Measurements from ENCODE around the gene IL11RA.

Gene IL11RA

GRCh38 chr9:34651321-34651720 lies 664 bp upstream of the IL11RA start:
- no peak for DNase-seq (ENCODE audit: insufficient read length, low spot score)
- no peak for FAIRE-seq

- no peak for FAIRE-seq
- no peak for DNase-seq (ENCODE audit: insufficient read length, low spot score)
Observed at GRCh38 chr9:34652602-34653000, 616 bp downstream of the IL11RA start.

GRCh38 chr9:34653151-34654072 lies 1.4 kb downstream of the IL11RA start:
- DNase-seq (ENCODE audit: insufficient read length, low spot score): no peak
- no peak for FAIRE-seq

GRCh38 chr9:34654323-34655051 lies 2.5 kb downstream of the IL11RA start:
- FAIRE-seq (no peak), DNase-seq (ENCODE audit: insufficient read length, low spot score) (no peak)

GRCh38 chr9:34655394-34655793 lies 3.4 kb downstream of the IL11RA start:
- FAIRE-seq: no peak

GRCh38 chr9:34656992-34657391 lies 5.0 kb downstream of the IL11RA start:
- DNase-seq (ENCODE audit: insufficient read length, low spot score) (no peak), FAIRE-seq (no peak)

More at GRCh38 chr9:34655394-34655793, 3.4 kb downstream of the IL11RA start:
- no peak for DNase-seq (ENCODE audit: insufficient read length, low spot score)

GRCh38 chr9:34658461-34658860 lies 6.5 kb downstream of the IL11RA start:
- DNase-seq (ENCODE audit: insufficient read length, low spot score) (no peak), FAIRE-seq (no peak)

GRCh38 chr9:34659592-34660253 lies 7.7 kb downstream of the IL11RA start:
- FAIRE-seq (no peak), DNase-seq (ENCODE audit: insufficient read length, low spot score) (no peak)

GRCh38 chr9:34662526-34663302 lies 10.7 kb downstream of the IL11RA start, which contains the start of gene CCL27:
TSS of gene CCL27 (minus strand) at chr9:34662657. CDS start at chr9:34662633, 24 bp downstream.
- no peak for FAIRE-seq
- no peak for DNase-seq (ENCODE audit: insufficient read length, low spot score)

- DNase-seq (ENCODE audit: insufficient read length, low spot score): no peak
- FAIRE-seq: no peak
Observed at GRCh38 chr9:34663303-34663605, 11.3 kb downstream of the IL11RA start.

GRCh38 chr9:34664281-34665066 lies 12.5 kb downstream of the IL11RA start:
- DNase-seq (ENCODE audit: insufficient read length, low spot score): peak; percentile 61
- FAIRE-seq: peak; percentile 51

GRCh38 chr9:34665067-34665380 lies 13.0 kb downstream of the IL11RA start:
- FAIRE-seq: no peak

GRCh38 chr9:34665381-34666250 lies 13.6 kb downstream of the IL11RA start:
- peak; percentile 84 for FAIRE-seq
- peak; percentile 79 for DNase-seq (ENCODE audit: insufficient read length, low spot score)

More at GRCh38 chr9:34665067-34665380, 13.0 kb downstream of the IL11RA start:
- DNase-seq (ENCODE audit: insufficient read length, low spot score): no peak

- no peak for DNase-seq (ENCODE audit: insufficient read length, low spot score)
- no peak for FAIRE-seq
Observed at GRCh38 chr9:34669809-34670562, 18.0 kb downstream of the IL11RA start.

- FAIRE-seq: no peak
- no peak for DNase-seq (ENCODE audit: insufficient read length, low spot score)
Observed at GRCh38 chr9:34671307-34671706, 19.3 kb downstream of the IL11RA start.

GRCh38 chr9:34674440-34674839 lies 22.5 kb downstream of the IL11RA start:
- FAIRE-seq: no peak

GRCh38 chr9:34675048-34675714 lies 23.2 kb downstream of the IL11RA start:
- FAIRE-seq (peak; percentile 23), DNase-seq (ENCODE audit: insufficient read length, low spot score) (peak; percentile 48)

More at GRCh38 chr9:34674440-34674839, 22.5 kb downstream of the IL11RA start:
- DNase-seq (ENCODE audit: insufficient read length, low spot score): no peak

- FAIRE-seq: no peak
- no peak for DNase-seq (ENCODE audit: insufficient read length, low spot score)
Observed at GRCh38 chr9:34675869-34676268, 23.9 kb downstream of the IL11RA start.

Measured in GM19239 (cell line).